D341Med (cell line): ENCODE data around the gene SPATA1.
"Not testable (repeated sequence)": the region's sequence is repeated elsewhere in the genome, so short reads cannot be mapped to it uniquely, and the experiment has no call there.

Experiments
- DNase-seq: peaks from one replicate; pipeline ENCODE4 v3.0.0; 2012; ENCODE audit warnings: low spot score

Gene SPATA1, protein sequence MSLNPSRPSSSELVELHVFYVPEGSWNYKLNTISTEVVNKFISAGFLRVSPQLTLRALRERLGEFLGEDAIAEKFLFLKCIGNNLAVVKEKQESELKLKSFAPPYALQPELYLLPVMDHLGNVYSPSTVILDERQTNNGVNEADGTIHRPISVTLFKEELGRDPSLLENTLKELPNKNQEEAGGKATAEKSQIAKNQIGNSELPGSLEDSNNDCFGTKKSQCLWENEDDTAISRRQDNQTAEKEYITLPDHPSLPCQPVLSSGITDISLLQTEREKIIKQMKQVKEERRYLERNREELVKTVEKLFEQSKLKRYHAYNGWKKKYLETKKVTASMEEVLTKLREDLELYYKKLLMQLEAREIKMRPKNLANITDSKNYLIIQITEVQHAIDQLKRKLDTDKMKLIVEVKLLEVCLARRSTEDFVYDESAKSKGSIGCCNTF

DNA sequence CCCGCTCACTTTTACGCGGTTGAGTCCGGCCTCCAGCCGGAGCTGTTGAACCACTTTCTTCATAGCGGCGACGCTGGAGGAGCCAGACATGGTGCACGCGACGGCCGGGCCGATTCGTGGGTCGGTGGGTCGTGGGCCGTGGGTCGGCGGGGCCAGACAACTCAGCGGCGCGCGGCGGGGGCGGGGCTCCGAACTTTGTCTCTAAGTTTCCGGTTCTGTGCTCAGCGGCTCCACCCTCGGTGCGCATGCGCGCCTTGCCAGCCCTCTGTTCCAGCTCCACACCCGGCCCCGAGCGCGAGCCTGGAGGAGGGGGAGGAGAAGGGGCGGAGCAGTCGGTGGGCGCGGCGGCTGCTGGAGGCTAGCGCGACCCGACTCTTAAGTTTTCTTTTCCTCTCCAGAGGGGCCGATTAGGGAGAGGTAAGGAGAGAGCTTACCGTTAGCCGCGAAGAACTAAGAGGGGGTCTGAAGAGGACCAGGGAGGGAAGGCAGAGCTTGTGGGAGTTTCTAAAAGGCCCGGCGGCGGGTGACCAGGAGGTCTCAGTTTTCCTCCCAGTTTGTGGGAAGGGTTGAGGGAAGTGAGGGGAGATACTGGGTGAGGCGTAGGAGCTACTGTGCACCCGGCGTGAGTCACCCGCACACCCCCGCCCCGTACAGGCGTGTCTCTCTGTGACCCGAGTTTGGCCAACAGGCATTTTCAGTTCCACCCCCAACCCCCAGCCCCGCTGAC lies at the start of gene SPATA1, which contains the start of gene GNG5:
SPATA1 (plus strand) TSS at position 385 of the 727 bp plus-strand sequence. CDS start 9,974 bp downstream, outside the sequence.
GNG5 (minus strand) TSS at position 580 of the 727 bp plus-strand sequence; CDS start at position 90, 490 bp downstream.
- DNase-seq: peak; percentile 97

DNA sequence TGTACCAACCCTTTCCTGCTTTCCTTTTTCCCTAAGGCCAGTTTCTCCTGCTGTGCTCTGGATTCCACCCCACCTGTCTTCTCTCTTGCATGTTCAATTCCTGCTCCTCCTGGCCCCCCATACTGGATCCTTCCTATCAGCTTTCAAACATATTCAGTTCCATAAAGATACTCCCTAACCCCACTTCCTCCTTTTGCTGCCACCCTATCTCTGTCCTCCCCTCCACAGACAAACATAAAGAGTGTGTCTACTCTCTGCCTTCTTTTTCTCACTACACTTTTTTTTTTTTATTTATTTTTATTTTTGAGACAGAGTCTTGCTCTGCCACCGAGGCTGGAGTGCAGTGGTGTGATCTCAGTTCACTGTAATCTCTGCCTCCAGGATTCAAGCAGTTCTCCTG lies 44.1 kb upstream of the SPATA1 start:
- DNase-seq: no peak

DNA sequence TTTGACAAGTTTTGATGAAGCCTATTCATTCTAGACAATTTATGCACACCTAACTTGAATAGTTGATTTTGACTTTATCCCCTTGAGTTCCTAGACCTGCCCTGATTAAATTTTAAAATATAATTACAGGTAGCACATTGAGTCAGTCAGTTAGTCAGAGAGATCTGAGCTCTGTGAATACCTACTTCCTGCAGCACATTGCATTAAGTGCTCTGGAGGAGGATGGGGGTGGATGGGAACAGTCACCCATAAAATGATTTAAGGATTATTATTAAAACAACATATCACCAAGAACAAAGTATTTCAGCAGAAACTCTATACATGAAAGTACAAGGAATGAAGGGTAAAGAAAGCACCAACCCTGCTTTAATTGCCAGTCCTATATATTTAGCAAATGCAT lies 38.9 kb upstream of the SPATA1 start:
- no peak for DNase-seq

DNA sequence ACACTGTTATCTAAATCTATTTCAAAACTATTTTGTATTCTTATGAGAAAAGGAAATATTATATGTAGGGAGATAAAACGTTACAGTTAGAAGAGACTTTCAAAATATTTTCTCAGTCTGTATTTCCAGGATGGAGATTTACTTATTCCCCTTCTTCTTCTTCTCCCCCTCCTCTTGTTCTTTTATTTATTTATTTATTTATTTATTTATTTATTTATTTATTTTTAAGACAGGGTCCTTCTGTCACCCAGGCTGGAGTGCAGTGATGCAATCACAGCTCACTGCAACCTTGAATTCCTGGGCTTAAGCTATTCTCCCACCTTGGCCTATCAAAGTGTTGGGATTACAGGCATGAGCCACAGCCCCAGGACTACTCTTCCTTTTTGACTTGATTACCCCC lies 30.0 kb upstream of the SPATA1 start:
- no peak for DNase-seq

DNA sequence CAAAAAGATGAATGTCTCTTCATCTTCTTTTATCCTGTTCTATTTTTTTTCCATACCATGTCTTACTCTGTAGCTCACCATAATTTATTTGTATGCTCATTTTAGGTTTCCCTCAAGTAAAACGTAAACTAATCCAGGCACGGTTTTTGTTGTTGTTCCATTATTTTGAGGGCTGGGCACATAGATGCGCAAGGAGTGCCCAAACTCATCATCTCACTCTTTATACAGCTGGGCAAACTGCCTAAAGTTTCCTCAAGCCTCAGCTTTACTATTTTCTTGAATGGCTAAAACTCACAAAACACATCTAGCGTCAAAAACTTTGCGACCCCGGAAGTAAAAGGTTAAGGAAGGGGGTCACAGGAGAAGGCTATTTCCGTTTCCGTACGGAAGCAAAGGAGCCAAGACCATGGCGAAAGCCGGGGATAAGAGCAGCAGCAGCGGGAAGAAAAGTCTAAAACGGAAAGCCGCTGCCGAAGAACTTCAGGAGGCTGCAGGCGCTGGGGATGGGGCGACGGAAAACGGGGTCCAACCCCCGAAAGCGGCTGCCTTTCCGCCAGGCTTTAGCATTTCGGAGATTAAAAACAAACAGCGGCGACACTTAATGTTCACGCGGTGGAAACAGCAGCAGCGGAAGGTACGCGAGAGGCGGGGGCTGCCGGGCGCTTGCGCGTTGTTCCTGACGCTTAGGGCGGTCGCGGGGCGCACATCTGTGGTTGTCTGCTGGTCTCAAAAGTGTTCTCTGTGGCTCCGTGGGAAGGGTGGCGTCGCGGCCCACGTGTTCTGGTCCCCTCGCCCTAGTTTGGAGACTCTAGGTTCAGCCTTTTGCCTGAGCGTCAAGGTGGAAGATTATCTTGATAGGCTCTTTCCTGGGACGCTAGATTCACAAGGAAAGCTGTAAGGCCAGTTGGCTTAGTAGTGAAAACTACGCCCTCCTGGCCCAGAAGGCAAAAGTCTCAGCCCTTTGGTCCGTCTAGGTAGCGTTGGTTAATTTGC lies 27.0 kb upstream of the SPATA1 start, which contains the start of gene RPF1:
RPF1 (plus strand) TSS at position 391 of the 993 bp plus-strand sequence; CDS start at position 407, 16 bp downstream.
- DNase-seq: peak; percentile 86

DNA sequence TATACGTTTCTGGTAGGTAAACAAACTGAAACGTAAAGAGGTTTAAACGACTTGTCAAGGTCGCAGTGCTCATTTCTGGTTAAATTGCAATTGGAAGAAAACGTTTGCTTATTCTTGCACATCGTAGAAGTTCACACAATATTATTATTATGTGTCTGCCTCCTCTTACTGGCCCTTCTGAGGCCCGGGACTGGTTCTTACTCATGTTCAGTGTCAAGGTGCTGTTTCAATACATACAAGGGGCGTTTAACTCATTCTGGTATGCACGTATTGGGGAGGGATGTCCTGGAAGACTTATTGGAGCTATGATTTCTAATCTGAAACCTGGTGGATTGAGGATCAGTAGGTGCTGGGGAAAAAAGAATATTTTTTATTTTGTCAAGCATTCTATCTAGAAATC lies 26.2 kb upstream of the SPATA1 start:
- DNase-seq: no peak

DNA sequence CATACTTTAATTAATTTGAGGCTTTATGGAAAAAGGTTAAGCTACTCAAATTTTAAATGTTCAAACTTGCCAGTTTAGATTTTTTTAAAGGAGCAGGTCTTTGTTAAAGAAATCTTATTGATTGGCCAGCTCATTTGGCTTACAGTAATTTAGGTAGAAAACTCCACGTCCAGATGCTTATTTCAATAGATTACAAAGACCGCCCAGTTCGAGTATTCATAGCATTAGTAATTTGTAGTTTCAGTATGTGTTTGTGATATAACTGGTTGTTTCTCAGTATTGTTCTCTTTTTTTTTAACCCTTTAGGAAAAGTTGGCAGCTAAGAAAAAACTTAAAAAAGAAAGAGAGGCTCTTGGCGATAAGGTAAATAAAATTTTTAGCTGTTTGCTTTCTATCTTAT lies 25.5 kb upstream of the SPATA1 start:
- no peak for DNase-seq

DNA sequence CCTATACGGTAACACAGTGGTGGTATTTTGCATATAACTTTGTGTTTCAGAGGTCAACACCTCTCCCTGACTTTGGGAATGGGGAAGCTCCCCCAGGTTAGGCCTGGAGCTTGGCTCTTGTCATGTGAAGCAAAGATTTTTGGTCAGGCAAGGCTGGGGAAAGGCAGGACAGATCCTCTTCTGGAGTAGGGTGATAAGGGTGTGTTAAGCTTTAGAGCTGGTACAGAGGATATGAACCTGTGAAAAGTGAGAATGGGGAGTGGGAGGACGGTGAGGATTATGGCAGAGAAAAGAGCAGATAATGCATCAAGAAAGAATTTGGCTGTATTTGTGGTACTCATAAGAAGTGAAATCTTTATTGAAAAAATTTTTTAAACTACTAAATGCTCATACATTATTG lies 24.9 kb upstream of the SPATA1 start:
- DNase-seq: no peak

DNA sequence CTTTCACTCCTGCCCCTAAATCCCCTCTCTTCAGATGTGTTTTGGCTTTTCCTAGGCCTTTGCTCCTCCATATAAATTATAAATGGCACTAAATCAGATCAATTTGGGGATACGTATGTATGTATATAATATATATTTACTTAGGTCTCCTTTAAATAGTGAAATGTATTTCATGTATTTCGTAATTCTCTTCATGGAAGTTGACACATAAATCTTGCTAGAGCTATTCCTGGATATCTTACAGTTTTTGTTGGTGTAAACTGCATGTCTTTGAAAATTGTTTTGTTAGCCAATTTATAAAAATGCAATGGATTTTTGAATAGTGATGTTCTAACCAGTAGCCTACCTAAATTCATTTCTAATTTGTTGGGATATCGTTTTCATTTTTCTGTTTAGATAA lies 18.1 kb upstream of the SPATA1 start:
- DNase-seq: no peak

DNA sequence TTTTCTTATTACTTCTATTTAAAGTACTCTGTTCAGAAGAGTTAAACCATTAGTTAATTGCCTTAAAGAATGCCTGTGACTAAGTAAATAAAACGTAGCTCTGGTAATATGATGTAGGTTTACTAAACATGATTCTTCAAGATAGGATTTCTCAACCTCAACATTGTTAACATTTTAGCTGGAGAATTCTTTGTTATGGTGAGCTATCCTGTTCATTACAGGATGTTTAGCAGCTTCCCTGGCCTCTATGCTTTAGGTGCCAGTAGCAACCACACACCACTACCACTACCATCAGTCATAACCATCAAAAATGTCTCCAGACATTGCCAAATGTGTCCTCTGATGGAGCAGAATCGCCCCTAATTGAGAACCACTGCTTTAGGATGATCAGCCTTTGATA lies 16.4 kb upstream of the SPATA1 start:
- DNase-seq: no peak

DNA sequence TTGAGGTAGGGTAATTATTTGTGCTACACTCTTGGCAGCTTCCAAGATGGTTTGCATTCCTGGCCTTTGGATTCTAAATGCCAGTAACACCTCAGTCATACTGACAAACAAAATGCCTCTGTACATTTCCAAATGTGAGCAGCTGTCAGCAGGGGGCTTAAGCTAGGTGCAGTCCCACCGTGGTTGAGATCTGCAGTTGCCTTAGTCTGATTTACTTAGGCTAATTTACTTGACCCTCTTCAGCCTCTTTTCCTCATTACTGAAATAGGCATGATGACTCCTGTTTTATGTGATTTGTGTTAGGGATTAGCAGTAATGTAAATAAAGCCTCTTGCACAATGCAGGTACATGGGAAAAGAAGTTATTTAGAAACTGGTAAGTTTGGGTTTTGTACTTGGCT lies 13.5 kb upstream of the SPATA1 start:
- peak; percentile 30 for DNase-seq

DNA sequence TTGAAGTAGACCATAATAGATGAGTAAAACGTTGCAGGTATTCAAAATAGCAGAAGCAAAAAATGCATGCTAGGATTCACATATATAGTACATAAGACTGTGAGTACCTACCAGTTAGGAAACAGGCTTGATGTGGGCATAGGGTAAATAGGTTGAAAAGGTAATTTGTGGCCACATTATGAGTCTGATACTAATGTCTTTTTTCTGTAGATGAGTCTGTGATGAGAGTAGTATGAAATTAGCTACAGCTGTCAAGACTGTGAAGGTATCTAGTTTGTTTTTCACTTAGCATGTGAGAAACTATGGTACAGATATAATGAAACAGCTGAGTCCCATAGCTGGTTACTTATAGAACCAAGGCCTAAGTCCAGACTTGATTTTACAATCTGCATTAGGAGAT lies 12.4 kb upstream of the SPATA1 start:
- DNase-seq: no peak

DNA sequence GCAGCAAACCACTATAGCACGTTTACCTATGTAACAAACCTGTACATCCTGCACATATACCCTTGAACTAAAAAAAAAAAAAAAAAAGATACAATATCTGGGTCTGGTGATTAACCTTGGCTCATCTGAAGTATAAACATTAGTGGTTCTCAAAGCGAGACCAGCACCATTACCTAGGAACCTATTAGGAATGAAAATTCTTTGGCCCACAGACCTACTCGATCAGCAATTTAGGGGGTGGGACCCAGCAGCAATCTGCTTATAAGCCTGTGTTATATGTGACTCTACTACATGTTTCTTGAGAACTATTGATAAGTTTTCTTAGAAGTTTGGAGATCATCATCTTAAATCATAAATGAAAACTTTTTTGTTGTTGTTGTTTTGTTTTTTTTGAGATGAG lies 9.7 kb upstream of the SPATA1 start:
- no peak for DNase-seq

DNA sequence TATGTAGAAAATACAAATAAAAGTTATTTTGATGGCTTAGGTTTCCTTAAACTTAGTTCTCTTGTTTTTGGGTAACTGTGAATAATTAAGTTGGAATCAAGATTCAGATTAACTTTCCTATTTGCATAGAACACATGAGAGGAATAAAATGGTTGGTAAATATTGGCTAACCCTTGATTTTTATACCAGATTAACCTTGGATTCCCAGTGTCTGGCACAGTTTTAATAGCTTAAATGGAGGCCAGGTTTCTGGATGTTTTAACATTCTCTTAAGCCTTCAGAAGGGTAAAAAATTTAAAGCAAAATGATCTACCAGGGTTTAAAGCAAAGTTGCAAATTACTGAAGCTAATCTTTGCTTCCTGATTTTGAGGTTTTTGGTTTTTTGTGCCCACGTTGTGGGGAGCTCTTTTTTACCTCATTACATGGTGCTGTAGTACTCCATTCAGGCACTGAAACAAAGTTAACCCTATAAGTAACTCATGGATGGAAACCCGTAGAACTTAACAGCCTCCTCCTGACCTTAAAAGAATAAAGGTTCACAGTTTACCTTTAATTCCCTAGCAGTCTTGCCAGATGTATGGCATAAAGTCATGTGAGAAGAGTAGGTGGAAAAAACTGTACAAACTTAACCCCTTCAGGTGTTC lies 8.4 kb upstream of the SPATA1 start:
- no peak for DNase-seq

DNA sequence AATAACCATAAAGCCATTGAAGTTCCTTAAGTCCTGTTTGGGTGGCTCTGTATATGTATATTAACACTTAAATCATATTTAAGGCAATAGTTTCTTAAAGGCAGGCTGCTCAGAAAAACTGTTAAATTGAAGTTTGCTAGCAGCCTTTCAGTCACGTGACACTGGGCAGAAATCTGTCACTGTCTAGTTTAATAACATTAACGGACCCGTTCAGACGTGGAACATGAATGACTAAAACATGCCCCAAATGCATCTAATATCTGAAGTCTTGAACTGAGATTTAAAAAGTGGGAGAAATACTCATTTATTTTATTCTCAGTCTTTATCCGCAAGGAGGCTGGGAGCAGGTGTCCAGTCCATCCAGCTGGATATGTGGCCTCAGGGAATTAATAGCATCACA lies 3.3 kb upstream of the SPATA1 start:
- no peak for DNase-seq

DNA sequence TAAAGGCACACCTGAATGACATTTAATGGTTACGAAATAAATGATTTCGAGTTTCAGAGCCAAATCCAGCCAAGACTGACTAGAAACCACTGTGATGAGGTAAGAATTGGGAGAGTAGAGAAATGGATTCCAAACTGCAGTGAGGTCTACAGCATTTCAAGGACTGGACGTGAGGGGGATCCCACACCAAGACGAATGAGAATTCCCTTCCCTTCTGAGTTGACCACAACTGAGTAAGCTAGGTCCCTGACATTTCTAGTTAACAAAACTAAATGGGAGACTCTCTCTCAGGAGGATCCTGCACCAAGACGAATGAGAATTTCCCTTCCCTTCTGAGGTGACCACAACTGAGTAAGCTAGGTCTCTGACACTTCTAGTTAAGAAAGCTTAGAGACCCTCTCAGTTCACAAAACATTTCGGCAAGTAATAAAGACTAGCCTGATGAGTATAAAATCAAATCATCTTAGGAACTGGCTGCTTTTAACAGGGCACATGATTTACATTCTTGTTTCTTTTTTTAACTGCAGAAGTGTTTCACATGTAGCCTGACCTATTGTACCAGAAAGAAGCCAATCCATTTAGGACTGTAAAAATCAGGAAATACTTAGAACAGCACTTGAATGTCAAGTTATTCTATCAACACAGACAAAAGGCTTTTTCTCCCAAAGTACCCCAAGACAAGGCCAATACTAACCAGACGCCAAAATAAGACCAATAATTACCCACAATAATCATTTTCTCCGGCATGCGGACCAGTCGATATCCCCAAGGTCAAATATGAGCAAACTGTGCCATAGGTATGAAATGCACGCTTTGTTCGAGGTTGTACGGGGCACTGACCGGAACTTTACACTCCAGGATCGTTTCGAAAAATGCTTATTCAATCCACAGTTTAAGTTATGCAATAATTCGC lies 1.4 kb upstream of the SPATA1 start:
- no peak for DNase-seq

DNA sequence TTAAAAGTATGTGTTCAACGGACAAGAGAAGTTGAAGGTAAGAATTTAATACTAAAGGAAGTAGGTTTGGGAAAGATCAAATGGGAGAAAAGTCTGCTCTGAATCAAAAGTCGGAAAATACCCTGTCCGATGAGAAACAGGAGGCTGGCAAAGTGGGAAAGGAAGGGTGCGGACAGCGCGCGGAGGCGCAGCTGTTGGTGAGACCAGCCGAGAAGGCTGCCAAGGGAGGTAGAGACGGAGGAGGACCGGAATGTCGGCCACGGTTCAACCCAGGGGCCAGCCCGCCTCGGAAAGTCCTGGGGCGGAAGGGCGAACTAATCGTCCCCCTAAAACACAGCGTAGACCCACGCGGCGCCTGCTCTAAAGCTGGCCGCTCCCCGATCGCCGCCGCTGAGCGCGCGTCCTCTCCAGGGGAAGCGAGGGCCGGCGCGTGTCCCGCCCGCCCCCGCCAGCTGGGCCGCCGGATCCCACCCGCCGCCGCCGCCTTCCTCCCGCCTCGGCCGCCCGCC lies 639 bp upstream of the SPATA1 start:
- DNase-seq: peak; percentile 85

DNA sequence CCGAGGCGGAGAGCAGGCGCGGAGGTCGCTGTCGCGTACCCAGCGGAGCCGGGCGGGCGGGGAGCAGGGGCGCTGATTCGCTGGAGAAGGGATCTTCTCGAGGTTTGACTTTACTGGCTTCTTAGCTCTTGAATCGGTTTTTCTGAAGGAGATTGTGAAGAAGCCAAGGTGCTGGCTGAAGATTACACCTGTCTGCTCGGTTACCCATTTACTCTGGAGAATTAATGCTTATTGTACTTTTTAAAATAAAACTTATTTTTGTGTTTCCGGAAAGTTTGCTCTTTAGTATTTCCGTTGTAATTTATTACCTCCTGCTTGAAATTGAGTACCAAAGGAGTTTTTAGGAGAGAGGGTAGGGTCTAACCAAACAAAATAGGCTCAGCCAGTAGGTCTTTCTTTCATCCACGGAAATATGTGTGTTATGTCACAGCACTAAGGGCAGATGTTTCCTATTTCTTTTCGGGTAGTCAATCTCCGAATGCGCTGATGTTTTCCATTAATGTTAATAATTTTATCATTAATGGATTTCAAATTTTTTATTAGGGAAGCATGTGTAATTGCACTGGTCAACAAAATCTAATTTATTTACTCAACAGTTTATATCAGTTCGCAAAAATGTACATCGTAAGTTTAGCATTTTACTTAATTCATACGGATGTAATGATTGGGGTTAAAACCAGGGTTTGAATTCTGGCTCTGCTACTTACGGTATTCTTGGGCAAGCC lies 705 bp downstream of the SPATA1 start:
- DNase-seq: no peak

DNA sequence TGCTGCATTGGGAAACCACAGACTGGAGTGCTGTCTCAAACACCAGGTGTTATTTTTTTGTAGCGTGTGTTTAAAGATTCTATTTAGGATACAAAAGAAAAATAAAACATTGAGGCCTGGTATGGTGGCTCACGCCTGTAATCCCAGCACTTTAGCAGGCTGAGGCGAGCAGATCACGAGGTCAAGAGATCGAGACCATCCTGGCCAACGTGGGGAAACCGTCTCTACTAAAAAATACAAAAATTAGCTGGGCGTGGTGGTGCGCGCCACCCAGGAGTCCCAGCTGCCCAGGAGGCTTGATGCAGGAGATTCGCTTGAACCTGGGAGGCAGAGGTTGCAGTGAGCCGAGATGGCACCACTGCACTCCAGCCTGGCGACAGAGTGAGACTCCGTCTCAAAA lies 1.7 kb downstream of the SPATA1 start:
- not testable (repeated sequence) for DNase-seq
